ENCODE measurements around the gene GNAT2.

GNAT2 gene

GRCh38 chr1:109557520-109557919, 61.9 kb downstream of the GNAT2 start:
- DNase-seq (no peak), ATAC-seq (replicated peaks) (no peak)
- Mint-ChIP-seq H3K27me3 (no peaks in the 10 kb centered on the region), H3K9me3 (no peaks in the 10 kb centered on the region), H3K27ac (no peak overlapping the region), H3K36me3 (peaks cover 15 to 16% of the 10 kb centered on the region in 2 donors), H3K4me1 (peaks cover 36 to 83% of the 10 kb centered on the region in 2 donors), H3K4me3 (no peak overlapping the region)

- peaks cover 15 to 16% of the 10 kb centered on the region in 2 donors for H3K36me3 Mint-ChIP-seq
- ATAC-seq (replicated peaks) = no peak
- H3K27ac Mint-ChIP-seq = no peak overlapping the region
- H3K4me1 Mint-ChIP-seq = peaks cover 36 to 73% of the 10 kb centered on the region in 2 donors
- H3K27me3 Mint-ChIP-seq = no peaks in the 10 kb centered on the region
- DNase-seq = no peak
- H3K9me3 Mint-ChIP-seq = no peaks in the 10 kb centered on the region
- no peak overlapping the region for H3K4me3 Mint-ChIP-seq
These were observed 62.9 kb downstream of the GNAT2 start for GRCh38 chr1:109556563-109556962.
